ENCODE results near the gene SLC12A2. TPM values are rescaled to one million over a fixed set of nuclear protein-coding genes. Genes with fewer than 3 reads are reported as not detected.

SLC12A2 gene
- total RNA-seq, 1 donor from 2014 or later = 77.8 TPM

GRCh38 chr5:128234928-128235641 is 151.5 kb downstream of the SLC12A2 start:
- Mint-ChIP-seq H3K4me3 (no peak overlapping the region), H3K27ac (no peak overlapping the region), H3K4me1 (ENCODE audit: unreplicated experiment) (peaks cover 22% of the 10 kb centered on the region), H3K36me3 (no peaks in the 10 kb centered on the region), H3K9me3 (peaks cover 16% of the 10 kb centered on the region), H3K27me3 (no peaks in the 10 kb centered on the region)
- TF ChIP-seq CTCF (conservative IDR thresholded peaks at IDR 0.05) = no peak
- DNase-seq (ENCODE audit: extremely low spot score, unreplicated experiment) = no peak

GRCh38 chr5:128236334-128236733 is 152.8 kb downstream of the SLC12A2 start:
- Mint-ChIP-seq H3K27ac (no peak overlapping the region), H3K4me3 (no peak overlapping the region), H3K36me3 (no peaks in the 10 kb centered on the region), H3K9me3 (peaks cover 16% of the 10 kb centered on the region), H3K4me1 (ENCODE audit: unreplicated experiment) (peaks cover 22% of the 10 kb centered on the region), H3K27me3 (no peaks in the 10 kb centered on the region)
- TF ChIP-seq CTCF (conservative IDR thresholded peaks at IDR 0.05) = no peak
- DNase-seq (ENCODE audit: extremely low spot score, unreplicated experiment) = no peak

- Mint-ChIP-seq H3K36me3 (no peaks in the 10 kb centered on the region), H3K9me3 (peaks cover 11% of the 10 kb centered on the region), H3K27me3 (no peaks in the 10 kb centered on the region), H3K4me3 (no peak overlapping the region), H3K4me1 (ENCODE audit: unreplicated experiment) (peaks cover 22% of the 10 kb centered on the region), H3K27ac (peak overlapping the region; percentile 63)
- no peak for DNase-seq (ENCODE audit: extremely low spot score, unreplicated experiment)
- no peak for TF ChIP-seq CTCF (conservative IDR thresholded peaks at IDR 0.05)
These were observed 153.4 kb downstream of the SLC12A2 start for GRCh38 chr5:128237000-128237399.

GRCh38 chr5:128237546-128237945 is 154.0 kb downstream of the SLC12A2 start:
- Mint-ChIP-seq H3K27me3 (no peaks in the 10 kb centered on the region), H3K4me1 (ENCODE audit: unreplicated experiment) (peaks cover 22% of the 10 kb centered on the region), H3K27ac (peak overlapping the region; percentile 63), H3K4me3 (peak overlapping the region; percentile 45), H3K36me3 (no peaks in the 10 kb centered on the region), H3K9me3 (peaks cover 10% of the 10 kb centered on the region)
- TF ChIP-seq CTCF (conservative IDR thresholded peaks at IDR 0.05) = no peak
- DNase-seq (ENCODE audit: extremely low spot score, unreplicated experiment) = no peak
